Caco-2 (cell line): ENCODE data around the gene HESX1. TPM values are rescaled to one million over a fixed set of nuclear protein-coding genes. Genes with fewer than 3 reads are reported as not detected.

ENCODE experiments used
- BruUV-seq: library from RNA; stranded (reverse); fragments of 400-500 nt; replicated peaks from 2 replicates; lab custom pipeline; 2021; lab: Mats Ljungman, UMichigan
- CTCF ChIA-PET: fragments of 300-600 bp; sonication (Branson Sonifier 250); formaldehyde crosslinking; loops from one replicate; lab custom pipeline; 2022; ENCODE audit warnings: antibody characterized with exemption; lab: Charles Lee
- POLR2A ChIA-PET: fragments of 300-600 bp; sonication (Branson Sonifier 250); formaldehyde crosslinking; loops from one replicate; lab custom pipeline; 2022; ENCODE audit warnings: antibody characterized with exemption; lab: Charles Lee
- DNase-seq, 2 experiments: peaks; one replicate each; pipeline versions ENCODE4 v3.0.0 to v3.0.0-alpha.2; 2020 to 2022
- H3K27me3 ChIP-seq: replicated peaks from 2 replicates; pipeline ENCODE4 v1.6.0; 2011; ENCODE audit warnings: low read length; ENCODE audit not compliant: control insufficient read depth, insufficient read depth
- H3K36me3 ChIP-seq: 2 replicates; pipeline ENCODE4 v1.5.1; 2011; ENCODE audit warnings: low read length; ENCODE audit not compliant: control insufficient read depth, insufficient read depth
- H3K4me1 ChIP-seq: fragments of 250-450 bp; sonication (Bioruptor Pico); 2 replicates; pipeline ENCODE4 v1.5.1; 2020; ENCODE audit warnings: mild to moderate bottlenecking
- H3K4me3 ChIP-seq: 2 replicates; pipeline ENCODE4 v1.5.1; 2011; ENCODE audit warnings: low read depth, mild to moderate bottlenecking, control low read depth, low read length
- H3K9me3 ChIP-seq: fragments of 250-450 bp; sonication (Bioruptor Pico); 2 replicates; pipeline ENCODE4 v1.5.1; 2020; ENCODE audit warnings: mild to moderate bottlenecking, moderate library complexity
- H3K27ac Mint-ChIP-seq: one replicate; pipeline ENCODE4 v1.8.0; 2022; ENCODE audit warnings: mixed read lengths; ENCODE audit not compliant: unreplicated experiment
- H3K27me3 Mint-ChIP-seq: one replicate; pipeline ENCODE4 v1.8.0; 2022; ENCODE audit warnings: mixed read lengths; ENCODE audit not compliant: insufficient read depth, unreplicated experiment
- H3K36me3 Mint-ChIP-seq: one replicate; pipeline ENCODE4 v1.8.0; 2022; ENCODE audit warnings: mild to moderate bottlenecking, mixed read lengths; ENCODE audit not compliant: insufficient read depth, unreplicated experiment
- H3K4me1 Mint-ChIP-seq: one replicate; pipeline ENCODE4 v1.8.0; 2022; ENCODE audit warnings: low read depth, mixed read lengths; ENCODE audit not compliant: unreplicated experiment
- H3K4me3 Mint-ChIP-seq: one replicate; pipeline ENCODE4 v1.8.0; 2022; ENCODE audit warnings: mild to moderate bottlenecking, moderate library complexity, mixed read lengths; ENCODE audit not compliant: unreplicated experiment
- H3K9me3 Mint-ChIP-seq: one replicate; pipeline ENCODE4 v1.8.0; 2022; ENCODE audit warnings: mixed read lengths; ENCODE audit not compliant: unreplicated experiment
- CTCF ChIP-seq, 2 experiments: fragments of 200-600 bp in 1 of 2; IDR thresholded peaks; 1 replicate in 1 of 2; 2 replicates in 1 of 2; pipeline versions ENCODE4 v1.5.1 to v1.8.0; 2011 to 2022; ENCODE audit warnings: antibody characterized with exemption in 1 of 2, control low read depth in 1 of 2, inconsistent platforms in 1 of 2, low read depth in 1 of 2, low read length in 1 of 2, mild to moderate bottlenecking in 1 of 2, moderate library complexity in 1 of 2; ENCODE audit not compliant: insufficient read depth in 1 of 2, severe bottlenecking in 1 of 2, unreplicated experiment in 1 of 2
- intact Hi-C: fragments of 100-400 bp; cut with micrococcal nuclease; formaldehyde crosslinking; loops from one replicate; pipeline ENCODE4 v1.10.0; 2022; ENCODE audit not compliant: unreplicated experiment
- total RNA-seq: library from RNA; stranded (reverse); gene quantifications from 2 replicates; pipeline ENCODE4 v1.2.3, GENCODE V29; 2022

The HESX1 gene
- total RNA-seq, 1 experiment from 2014 or later, result 1.2 TPM

GRCh38 chr3:57158813-57159738 is 40.7 kb downstream of the HESX1 start:
- ChIA-PET POLR2A (interaction anchor here (0.5 to 0.6 kb wide), 2 partner anchors 43 to 438 kb away, joined by 5 to 7 read pairs; partner anchors contain the start of gene ARF4), CTCF (no interaction called here)
- Histone ChIP-seq H3K4me1 (0 out of 2 replicates have a peak, but pooled peaks cover 1% of the 10 kb centered on the region), H3K36me3 (no peaks in the 10 kb centered on the region), H3K9me3 (no peaks in the 10 kb centered on the region), H3K4me3 (no peak overlapping the region), H3K27me3 (no peaks in the 10 kb centered on the region)
- Mint-ChIP-seq H3K4me1 (peaks cover 5% of the 10 kb centered on the region), H3K9me3 (no peaks in the 10 kb centered on the region), H3K27me3 (no peaks in the 10 kb centered on the region), H3K27ac (no peak overlapping the region), H3K4me3 (no peak overlapping the region), H3K36me3 (peaks cover 8% of the 10 kb centered on the region)
- no TSS peak for BruUV-seq
- intact Hi-C loops, result no loop called here
- TF ChIP-seq CTCF (IDR thresholded peaks at IDR 0.05; ENCODE audit: insufficient read depth in 1 of 2, low read depth in 1 of 2, low read length in 1 of 2, severe bottlenecking in 1 of 2, unreplicated experiment in 1 of 2), result no peak
- DNase-seq, result no peak

GRCh38 chr3:57158325-57158724 is 41.5 kb downstream of the HESX1 start:
- peaks cover 8% of the 10 kb centered on the region for H3K36me3 Mint-ChIP-seq
- Histone ChIP-seq H3K4me1 (no peaks in the 10 kb centered on the region), H3K36me3 (no peaks in the 10 kb centered on the region), H3K27me3 (no peaks in the 10 kb centered on the region), H3K4me3 (no peak overlapping the region), H3K9me3 (no peaks in the 10 kb centered on the region)
- no peak overlapping the region for H3K4me3 Mint-ChIP-seq
- POLR2A ChIA-PET, result interaction anchor here (0.5 kb wide), 1 partner anchor 439 kb away, joined by 5 read pairs; the partner anchor contains the start of gene ARF4
- H3K9me3 Mint-ChIP-seq, result no peaks in the 10 kb centered on the region
- no peak for TF ChIP-seq CTCF (IDR thresholded peaks at IDR 0.05; ENCODE audit: insufficient read depth in 1 of 2, low read depth in 1 of 2, low read length in 1 of 2, severe bottlenecking in 1 of 2, unreplicated experiment in 1 of 2)
- H3K27me3 Mint-ChIP-seq, result no peaks in the 10 kb centered on the region
- CTCF ChIA-PET, result no interaction called here
- intact Hi-C loops, result no loop called here
- BruUV-seq, result no TSS peak
- peaks cover 5% of the 10 kb centered on the region for H3K4me1 Mint-ChIP-seq
- DNase-seq, result no peak
- H3K27ac Mint-ChIP-seq, result no peak overlapping the region

- intact Hi-C loops, result no loop called here
- ChIA-PET CTCF (no interaction called here), POLR2A (no interaction called here)
- H3K9me3 ChIP-seq, result no peaks in the 10 kb centered on the region
- no peak for TF ChIP-seq CTCF (IDR thresholded peaks at IDR 0.05; ENCODE audit: insufficient read depth in 1 of 2, low read depth in 1 of 2, low read length in 1 of 2, severe bottlenecking in 1 of 2, unreplicated experiment in 1 of 2)
- H3K4me1 ChIP-seq, result no peaks in the 10 kb centered on the region
- no peaks in the 10 kb centered on the region for H3K27me3 ChIP-seq
- Mint-ChIP-seq H3K27me3 (no peaks in the 10 kb centered on the region), H3K36me3 (peaks cover under 1% of the 10 kb centered on the region), H3K4me1 (peaks cover under 1% of the 10 kb centered on the region), H3K27ac (no peak overlapping the region), H3K9me3 (no peaks in the 10 kb centered on the region), H3K4me3 (no peak overlapping the region)
- no peak for DNase-seq
- no peaks in the 10 kb centered on the region for H3K36me3 ChIP-seq
- no peak overlapping the region for H3K4me3 ChIP-seq
- BruUV-seq, result no TSS peak
These were observed 42.2 kb downstream of the HESX1 start for GRCh38 chr3:57157545-57157944.
